Measurements from ENCODE around the gene PPM1H. TPM values are rescaled to one million over a fixed set of nuclear protein-coding genes. Genes with fewer than 3 reads are reported as not detected.
"Not testable (repeated sequence)": the region's sequence is repeated elsewhere in the genome, so short reads cannot be mapped to it uniquely, and the experiment has no call there.

The PPM1H gene
- total RNA-seq, 1 experiment from 2014 or later, result 58.4 TPM

- no peak for DNase-seq (ENCODE audit: low read depth, low spot score)
- in situ Hi-C loops (cut with HindIII; ENCODE audit: low pct_unique_long_range_greater_than_20kb, low sequenced_read_pairs), result no loop called here
These were observed 22.4 kb upstream of the PPM1H start for GRCh38 chr12:62957233-62957953.

GRCh38 chr12:62955678-62956077, 20.7 kb upstream of the PPM1H start:
- no peak for DNase-seq (ENCODE audit: low read depth, low spot score)

GRCh38 chr12:62950317-62950716, 15.4 kb upstream of the PPM1H start:
- in situ Hi-C loops (cut with HindIII; ENCODE audit: low pct_unique_long_range_greater_than_20kb, low sequenced_read_pairs), result no loop called here
- no peak for DNase-seq (ENCODE audit: low read depth, low spot score)

More at GRCh38 chr12:62955678-62956077, 20.7 kb upstream of the PPM1H start:
- in situ Hi-C loops (cut with HindIII; ENCODE audit: low pct_unique_long_range_greater_than_20kb, low sequenced_read_pairs), result no loop called here

- in situ Hi-C loops (cut with HindIII; ENCODE audit: low pct_unique_long_range_greater_than_20kb, low sequenced_read_pairs), result no loop called here
- no peak for DNase-seq (ENCODE audit: low read depth, low spot score)
These were observed 13.2 kb upstream of the PPM1H start for GRCh38 chr12:62948123-62948522.

- no peak for DNase-seq (ENCODE audit: low read depth, low spot score)
- in situ Hi-C loops (cut with HindIII; ENCODE audit: low pct_unique_long_range_greater_than_20kb, low sequenced_read_pairs), result no loop called here
These were observed 12.4 kb upstream of the PPM1H start for GRCh38 chr12:62947364-62947763.

GRCh38 chr12:62943779-62944395, 8.9 kb upstream of the PPM1H start:
- in situ Hi-C loops (cut with HindIII; ENCODE audit: low pct_unique_long_range_greater_than_20kb, low sequenced_read_pairs), result no loop called here
- DNase-seq (ENCODE audit: low read depth, low spot score), result no peak

GRCh38 chr12:62942316-62942715, 7.4 kb upstream of the PPM1H start:
- in situ Hi-C loops (cut with HindIII; ENCODE audit: low pct_unique_long_range_greater_than_20kb, low sequenced_read_pairs), result not testable (repeated sequence)
- peak; percentile 98 for DNase-seq (ENCODE audit: low read depth, low spot score)

GRCh38 chr12:62934239-62934798, 631 bp downstream of the PPM1H start:
- DNase-seq (ENCODE audit: low read depth, low spot score), result peak; percentile 20
- in situ Hi-C loops (cut with HindIII; ENCODE audit: low pct_unique_long_range_greater_than_20kb, low sequenced_read_pairs), result no loop called here

GRCh38 chr12:62933602-62934238, 1.2 kb downstream of the PPM1H start:
- no peak for DNase-seq (ENCODE audit: low read depth, low spot score)
- in situ Hi-C loops (cut with HindIII; ENCODE audit: low pct_unique_long_range_greater_than_20kb, low sequenced_read_pairs), result no loop called here

GRCh38 chr12:62933220-62933601, 1.7 kb downstream of the PPM1H start:
- no peak for DNase-seq (ENCODE audit: low read depth, low spot score)
- in situ Hi-C loops (cut with HindIII; ENCODE audit: low pct_unique_long_range_greater_than_20kb, low sequenced_read_pairs), result no loop called here

- in situ Hi-C loops (cut with HindIII; ENCODE audit: low pct_unique_long_range_greater_than_20kb, low sequenced_read_pairs), result no loop called here
- no peak for DNase-seq (ENCODE audit: low read depth, low spot score)
These were observed 3.5 kb downstream of the PPM1H start for GRCh38 chr12:62931477-62931876.

- in situ Hi-C loops (cut with HindIII; ENCODE audit: low pct_unique_long_range_greater_than_20kb, low sequenced_read_pairs), result no loop called here
- DNase-seq (ENCODE audit: low read depth, low spot score), result no peak
These were observed 4.2 kb downstream of the PPM1H start for GRCh38 chr12:62930546-62931425.

GRCh38 chr12:62928632-62929031, 6.3 kb downstream of the PPM1H start:
- in situ Hi-C loops (cut with HindIII; ENCODE audit: low pct_unique_long_range_greater_than_20kb, low sequenced_read_pairs), result no loop called here
- DNase-seq (ENCODE audit: low read depth, low spot score), result no peak

- no peak for DNase-seq (ENCODE audit: low read depth, low spot score)
- in situ Hi-C loops (cut with HindIII; ENCODE audit: low pct_unique_long_range_greater_than_20kb, low sequenced_read_pairs), result no loop called here
These were observed 9.3 kb downstream of the PPM1H start for GRCh38 chr12:62925680-62926079.

- no peak for DNase-seq (ENCODE audit: low read depth, low spot score)
- in situ Hi-C loops (cut with HindIII; ENCODE audit: low pct_unique_long_range_greater_than_20kb, low sequenced_read_pairs), result no loop called here
These were observed 10.9 kb downstream of the PPM1H start for GRCh38 chr12:62924084-62924483.

GRCh38 chr12:62922539-62922938, 12.4 kb downstream of the PPM1H start:
- in situ Hi-C loops (cut with HindIII; ENCODE audit: low pct_unique_long_range_greater_than_20kb, low sequenced_read_pairs), result no loop called here
- DNase-seq (ENCODE audit: low read depth, low spot score), result peak; percentile 80

- in situ Hi-C loops (cut with HindIII; ENCODE audit: low pct_unique_long_range_greater_than_20kb, low sequenced_read_pairs), result no loop called here
- DNase-seq (ENCODE audit: low read depth, low spot score), result no peak
These were observed 15.1 kb downstream of the PPM1H start for GRCh38 chr12:62919838-62920237.

GRCh38 chr12:62917926-62918325, 17.0 kb downstream of the PPM1H start:
- DNase-seq (ENCODE audit: low read depth, low spot score), result no peak
- in situ Hi-C loops (cut with HindIII; ENCODE audit: low pct_unique_long_range_greater_than_20kb, low sequenced_read_pairs), result no loop called here
